ENCODE measurements around the gene PHACTR3.

The PHACTR3 gene

DNA sequence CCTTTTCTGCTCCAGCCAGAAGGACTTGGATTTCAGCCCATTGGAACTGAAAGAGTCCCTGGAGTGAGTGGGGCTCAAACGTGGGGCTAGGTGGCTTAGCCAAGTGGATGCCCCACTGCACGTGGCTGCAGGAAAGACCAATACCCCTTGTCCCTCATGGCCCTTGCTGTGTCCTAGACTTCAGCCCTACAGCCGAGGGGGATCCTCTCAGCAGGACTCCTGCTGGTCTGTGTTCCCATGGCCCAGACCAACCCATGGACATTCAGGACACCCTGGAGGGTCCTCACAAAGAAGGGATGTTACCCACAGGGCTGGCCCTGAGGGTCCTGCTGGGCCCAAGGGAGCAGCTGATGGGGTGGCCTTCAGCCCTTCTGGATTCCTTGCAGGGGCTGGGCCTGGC lies 30.0 kb upstream of the PHACTR3 start:
- no peak for DNase-seq (ENCODE audit: low read depth in 2 of 2)

DNA sequence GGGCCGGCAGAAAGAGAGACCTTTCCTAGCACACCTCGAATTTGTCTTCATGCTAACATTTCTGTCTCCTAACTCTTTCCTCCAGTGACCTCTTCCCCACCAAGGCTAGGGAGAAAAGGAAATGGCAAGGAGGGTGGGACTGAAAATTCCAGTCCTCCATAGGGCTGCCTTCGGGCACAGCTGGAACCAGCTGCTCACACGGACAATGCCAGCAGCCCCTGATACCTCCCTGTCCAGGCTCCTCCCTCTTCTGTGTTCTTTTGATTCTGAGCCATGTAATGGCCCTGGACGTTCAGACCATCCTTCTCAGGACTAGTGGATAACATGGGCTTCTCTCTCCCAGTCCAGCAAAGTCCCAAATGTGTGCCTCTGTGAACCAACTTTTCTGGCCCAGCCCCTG lies 29.1 kb upstream of the PHACTR3 start:
- no peak for DNase-seq (ENCODE audit: low read depth in 2 of 2)

DNA sequence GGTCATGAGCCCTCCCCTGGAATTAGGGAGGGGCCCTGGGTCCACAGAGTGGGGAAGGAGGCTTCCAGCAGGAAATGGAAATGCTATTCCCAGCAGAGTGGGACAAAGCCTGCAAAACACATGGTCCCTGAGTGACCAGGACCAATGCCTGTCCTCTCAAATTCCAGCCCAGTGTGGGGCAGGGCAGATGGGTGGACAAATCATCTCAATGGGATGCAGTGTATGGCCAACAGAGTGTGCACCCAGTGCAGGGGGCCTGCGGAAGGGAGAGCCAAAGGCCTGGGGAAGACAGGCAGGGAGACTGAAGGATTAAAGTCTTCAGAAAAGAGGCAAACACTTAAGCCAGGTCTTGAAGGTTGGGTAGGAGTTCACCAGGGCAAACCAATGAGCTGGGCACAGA lies 28.7 kb upstream of the PHACTR3 start:
- no peak for DNase-seq (ENCODE audit: low read depth in 2 of 2)

DNA sequence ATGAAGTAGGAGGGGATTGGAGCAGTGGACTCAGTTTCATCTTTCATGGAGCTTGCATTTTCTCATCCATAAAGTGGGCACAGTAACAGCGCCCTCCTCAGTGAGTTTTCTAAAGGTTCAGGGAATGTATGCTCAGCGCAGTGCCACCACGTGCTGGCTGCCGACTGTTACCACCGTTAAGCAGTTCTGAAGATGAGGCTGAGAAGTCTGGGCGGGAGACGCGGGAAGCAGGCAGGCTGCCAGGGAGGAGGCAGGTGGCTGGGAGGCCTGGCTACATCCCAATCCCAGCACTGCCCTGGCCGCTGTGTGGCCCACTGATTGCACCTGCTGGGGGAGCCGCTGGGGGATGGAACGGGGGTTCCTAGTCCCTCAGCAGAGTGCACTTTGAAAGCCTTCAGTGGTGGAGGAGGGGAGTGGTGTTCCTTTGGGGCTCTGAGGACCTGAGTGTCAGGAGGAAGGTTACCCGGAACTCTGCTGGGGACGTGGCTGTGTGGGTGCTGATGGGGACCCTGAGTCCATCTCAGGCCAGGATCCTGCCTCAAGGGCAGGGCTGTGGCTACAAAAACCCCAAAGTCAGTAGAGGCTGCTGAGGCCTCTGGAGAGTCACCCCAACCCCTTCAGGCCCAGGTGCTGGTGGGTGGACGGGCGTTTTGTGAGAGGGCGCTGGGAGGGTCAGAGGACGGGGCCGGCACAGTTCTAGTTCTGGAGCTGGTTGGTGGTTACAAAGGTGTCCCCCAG lies 28.0 kb upstream of the PHACTR3 start:
- no peak for DNase-seq (ENCODE audit: low read depth in 2 of 2)

DNA sequence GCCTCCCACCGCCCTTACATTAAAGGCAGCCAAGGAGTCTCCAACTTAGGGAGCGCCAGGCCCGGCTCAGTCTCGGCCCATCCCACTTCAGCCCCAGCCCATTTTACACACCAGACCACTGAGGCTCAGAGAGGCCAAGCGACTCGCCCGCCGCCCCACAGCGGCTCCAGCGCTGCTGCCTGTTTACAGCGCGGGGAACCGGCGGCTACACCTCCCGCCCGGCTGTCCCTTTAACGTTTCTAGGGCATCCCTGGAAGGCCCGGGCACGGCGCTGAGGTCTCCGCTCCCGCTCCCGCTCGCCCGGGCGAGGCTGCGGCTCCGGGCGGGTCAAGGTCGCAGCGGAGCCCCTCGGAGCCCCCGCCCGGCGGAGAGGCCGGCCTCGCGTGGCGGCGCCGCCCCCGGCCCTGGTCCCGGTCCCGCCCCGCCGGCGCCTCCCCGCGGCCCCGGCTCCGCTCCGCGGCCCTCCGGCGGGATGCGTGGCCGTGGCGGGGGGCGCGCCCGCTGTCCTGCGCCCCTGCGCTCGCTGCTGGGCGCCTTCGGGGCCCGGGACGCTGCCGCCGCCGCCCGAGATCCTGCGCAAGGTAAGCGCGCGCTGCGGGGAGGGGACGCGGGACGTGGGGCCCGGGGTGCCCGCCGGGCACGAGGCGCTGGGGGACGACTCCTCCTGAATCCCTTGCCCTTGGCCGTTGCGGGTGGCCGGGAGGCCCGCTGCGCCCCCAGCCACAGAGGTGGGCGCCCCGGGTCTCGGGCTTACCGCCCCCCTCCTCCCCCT lies 27.1 kb upstream of the PHACTR3 start:
- DNase-seq (ENCODE audit: low read depth in 2 of 2), result no peak

DNA sequence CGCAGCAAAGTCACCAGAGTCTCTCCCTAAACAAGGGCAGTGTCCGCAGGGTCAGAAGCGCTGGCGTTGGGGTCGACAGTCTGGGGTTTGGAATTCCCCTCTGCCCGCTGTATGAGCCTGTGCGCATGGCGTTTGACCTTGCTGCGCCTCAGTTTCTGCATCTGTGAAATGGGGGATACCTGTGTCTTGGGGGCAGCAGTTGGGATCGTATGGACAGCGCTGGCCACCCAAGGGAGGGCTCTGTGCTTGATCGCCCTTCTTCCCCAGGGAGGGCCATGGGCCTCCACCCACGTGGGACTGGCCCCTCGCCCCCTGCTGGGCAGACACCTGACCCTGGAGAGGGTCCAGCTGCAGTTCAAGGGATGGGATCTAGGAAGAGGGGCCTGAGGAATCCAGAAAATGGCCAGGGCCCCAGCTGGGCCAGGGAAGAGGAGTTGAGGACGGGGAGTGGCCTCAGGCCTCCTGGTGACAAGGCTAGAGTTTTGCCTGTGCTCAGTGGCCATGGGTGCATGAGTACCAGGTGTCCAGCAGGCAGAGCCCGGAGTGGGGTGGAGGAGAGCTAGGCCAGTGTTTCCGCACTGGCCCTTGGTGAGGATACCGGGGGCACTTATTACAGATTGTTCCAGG lies 26.4 kb upstream of the PHACTR3 start:
- DNase-seq (ENCODE audit: low read depth in 2 of 2), result no peak

DNA sequence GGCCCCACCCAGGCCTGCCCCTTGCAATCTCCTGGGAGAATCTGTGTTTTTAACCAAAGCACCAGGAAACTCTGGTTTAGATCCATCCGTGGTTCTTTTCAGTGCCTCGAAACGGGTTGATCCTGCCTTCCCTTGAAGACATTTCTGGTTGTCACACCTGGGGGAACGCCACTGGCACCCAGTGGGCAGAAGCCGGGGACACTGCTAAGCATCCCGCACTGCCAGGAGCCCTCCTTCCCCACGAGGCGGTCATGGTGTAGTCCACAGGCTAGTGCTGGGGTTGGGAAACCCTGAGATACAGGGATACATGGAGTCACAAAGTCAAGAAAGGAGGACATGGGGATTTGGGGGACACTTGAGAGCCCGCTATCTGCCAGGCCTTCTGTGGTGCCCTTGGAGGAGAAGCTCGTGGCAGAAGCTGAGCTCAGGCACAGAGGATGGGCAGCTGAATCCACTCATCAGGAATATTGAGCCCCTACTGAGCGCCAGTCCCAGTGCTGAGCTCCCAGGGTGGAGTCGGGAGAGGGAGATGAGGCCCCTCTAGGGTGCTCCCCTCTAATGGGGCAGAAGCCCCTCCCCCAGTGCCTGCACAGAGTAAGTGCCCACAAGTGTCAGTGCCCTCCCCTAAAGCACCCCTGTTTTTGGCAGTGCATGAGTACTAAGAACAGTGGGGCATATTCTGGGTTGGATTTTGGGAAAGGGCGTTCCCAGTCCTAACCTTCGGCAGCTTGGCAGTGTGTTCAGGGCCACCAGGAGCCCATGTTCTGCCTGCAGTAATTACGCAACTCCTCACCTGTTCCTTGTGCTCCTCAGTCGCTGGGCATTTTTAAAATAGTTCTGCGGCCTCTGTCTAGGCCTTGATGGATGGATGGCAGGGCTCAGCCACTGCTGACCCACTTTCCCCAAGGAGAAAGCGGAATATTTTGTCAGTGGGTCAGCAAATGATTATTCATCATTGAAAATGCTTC lies 25.6 kb upstream of the PHACTR3 start:
- DNase-seq (ENCODE audit: low read depth in 2 of 2), result no peak

DNA sequence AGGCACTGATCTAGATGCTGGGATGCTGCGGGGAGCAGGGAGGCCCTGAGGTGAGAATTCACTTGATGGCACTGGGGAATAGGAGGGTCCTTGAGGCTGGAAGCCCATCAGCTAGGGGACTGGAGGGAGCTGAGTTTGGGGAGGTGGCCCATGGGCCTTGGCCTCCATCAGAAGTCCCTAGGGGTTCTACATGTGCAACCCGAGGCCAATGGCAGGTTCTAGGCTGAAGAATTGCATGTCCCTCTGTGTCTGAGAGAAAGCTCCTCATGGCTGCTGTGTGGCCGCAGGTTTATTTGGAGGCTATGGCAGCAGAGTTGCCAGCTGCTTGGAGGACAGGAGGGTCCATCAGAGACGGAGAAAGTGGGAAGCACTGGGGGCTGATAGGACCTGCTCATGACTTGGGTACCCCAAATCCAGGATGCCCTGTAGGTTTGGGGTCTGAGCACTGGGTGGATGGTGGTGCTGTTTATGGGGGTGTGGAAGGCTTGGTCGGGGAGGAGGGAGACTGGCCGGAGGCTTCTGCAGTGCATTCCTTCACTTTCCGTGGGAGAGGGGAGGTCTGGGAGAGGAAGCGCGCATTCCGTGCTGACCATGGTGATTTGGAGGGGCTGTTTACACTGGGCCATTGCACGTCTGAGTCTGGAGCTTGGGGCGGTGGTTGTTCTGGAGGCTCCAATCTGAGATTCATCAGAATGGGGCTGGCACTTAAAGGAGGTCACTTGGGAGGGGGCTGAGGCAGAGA lies 24.8 kb upstream of the PHACTR3 start:
- no peak for DNase-seq (ENCODE audit: low read depth in 2 of 2)

DNA sequence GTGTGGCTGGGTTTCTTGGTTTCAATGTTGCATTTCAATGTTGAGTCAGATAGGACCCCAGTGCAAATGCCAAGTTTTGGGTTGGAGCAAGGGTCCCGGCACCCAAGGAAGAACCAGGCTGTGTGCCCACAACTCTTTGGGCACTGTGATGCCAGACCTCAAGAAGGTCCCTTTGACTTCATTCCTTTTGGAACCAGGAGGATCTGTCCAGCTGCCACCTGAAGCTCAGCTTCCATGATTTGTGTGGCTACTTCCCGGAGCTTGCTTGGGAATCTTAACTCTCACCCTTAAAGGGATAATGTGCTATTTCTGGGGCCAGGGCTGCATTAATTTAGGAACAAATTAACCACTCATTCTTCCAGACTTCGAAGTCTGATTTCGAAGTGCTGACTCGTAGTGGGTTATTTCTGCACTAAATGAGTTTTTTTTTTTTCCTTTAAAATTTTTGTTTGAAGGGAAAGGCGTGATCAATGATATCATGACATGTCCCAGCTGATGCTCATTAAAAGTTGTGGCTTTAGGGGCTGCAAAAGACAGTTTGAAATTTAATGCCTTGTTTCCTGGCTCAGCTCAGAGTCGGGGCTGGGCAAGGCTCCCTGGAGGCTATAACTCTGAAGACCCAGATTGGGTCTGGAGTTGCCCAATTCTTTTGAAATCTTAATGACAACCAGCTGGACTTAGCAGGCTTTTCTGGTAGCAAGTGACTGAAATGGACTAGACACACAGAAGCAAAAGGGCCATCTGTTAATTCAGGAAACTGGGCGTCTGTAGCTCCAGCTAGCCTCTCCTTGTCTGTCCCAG lies 24.0 kb upstream of the PHACTR3 start:
- no peak for DNase-seq (ENCODE audit: low read depth in 2 of 2)

DNA sequence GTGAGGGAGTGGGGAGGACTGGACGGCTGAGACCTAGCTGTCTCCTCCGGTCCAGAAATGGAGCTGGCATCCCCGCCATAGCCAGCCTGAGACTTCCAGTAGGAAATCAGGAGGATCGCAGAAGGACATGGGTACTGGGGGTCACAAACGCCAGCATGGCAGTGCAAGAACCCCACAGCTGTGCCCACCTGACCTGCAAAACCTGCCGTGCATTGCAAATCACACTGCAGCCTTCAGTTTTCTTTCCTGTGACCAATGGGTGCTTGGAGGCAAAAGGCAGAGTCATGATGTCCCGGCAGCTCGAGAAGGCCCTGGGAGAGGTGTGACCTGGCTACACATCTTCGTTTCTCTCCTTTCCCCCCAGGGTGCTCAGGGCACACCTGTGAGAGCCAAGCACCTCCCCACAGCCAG lies 23.3 kb upstream of the PHACTR3 start:
- DNase-seq (ENCODE audit: low read depth in 2 of 2), result no peak

DNA sequence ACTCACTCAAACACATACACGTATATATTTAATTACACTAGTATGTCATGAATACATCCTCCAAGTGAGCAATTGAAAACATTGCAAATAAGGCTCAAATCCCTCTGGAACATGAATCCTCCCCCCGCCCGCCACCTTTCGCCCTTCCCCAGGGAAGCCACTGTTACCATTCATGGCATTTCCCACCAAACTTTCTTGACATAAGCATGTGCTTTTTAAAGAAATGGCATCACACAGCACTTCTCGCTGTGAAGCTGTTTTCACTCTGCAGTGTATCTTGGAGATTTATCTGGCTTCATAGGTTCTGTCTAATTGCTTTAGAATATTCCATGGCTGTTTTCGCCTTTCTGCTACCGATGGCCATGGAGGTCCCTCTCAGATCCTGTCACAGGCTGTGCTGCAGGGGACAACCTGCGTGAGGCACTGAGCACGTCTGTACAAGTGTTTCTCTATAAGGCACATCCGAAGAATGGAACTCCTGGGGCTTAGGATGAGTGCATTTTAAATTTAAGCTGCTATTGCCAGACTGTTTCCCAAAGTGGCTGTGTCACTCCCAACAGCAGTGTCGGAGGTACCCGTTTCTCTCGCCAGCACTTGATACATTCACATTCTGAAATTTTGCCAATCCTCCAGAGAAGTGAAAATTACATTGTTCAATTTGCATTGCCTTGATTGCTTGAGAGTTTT lies 22.2 kb upstream of the PHACTR3 start:
- DNase-seq (ENCODE audit: low read depth in 2 of 2), result no peak

DNA sequence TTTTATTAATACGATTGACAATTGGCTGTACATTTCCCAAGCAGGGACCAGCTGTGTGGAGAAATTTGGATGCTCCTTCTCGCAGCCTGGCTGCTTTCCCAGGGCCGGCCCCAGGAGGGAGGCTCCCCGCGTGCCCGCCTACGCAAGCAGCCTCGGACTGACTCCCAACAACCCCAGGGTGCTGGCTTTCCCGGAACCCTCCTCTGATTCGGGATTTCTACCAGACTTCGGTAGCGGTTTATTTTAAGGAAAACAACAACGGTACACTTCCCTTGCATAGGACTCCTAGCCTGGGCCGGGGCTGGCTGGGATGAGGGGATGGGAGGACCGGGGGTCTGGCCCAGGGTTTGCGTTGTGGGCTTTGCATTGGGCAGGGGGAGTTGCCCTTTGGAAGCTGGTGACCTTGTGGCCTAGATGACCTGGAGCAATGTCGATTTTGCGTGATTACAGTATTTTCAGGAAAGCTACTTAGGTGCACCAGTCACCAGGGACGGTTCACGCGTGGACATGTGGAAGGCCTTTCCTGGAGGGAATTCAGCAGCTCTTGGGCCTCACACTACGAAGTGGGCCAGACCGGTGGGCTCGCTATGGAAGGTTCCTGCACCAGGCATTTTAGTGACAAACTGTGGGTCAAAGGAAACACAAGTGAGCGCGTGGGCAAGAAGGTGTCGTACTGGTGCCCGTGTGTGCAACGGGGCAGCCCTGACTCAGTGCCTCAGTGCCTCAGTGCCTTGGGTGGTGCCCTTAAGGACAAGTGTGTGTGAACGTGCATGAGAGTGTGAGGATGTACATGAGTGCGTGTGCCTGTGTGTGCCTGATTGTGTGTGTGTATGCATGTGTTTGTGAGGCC lies 20.7 kb upstream of the PHACTR3 start:
- no peak for DNase-seq (ENCODE audit: low read depth in 2 of 2)

DNA sequence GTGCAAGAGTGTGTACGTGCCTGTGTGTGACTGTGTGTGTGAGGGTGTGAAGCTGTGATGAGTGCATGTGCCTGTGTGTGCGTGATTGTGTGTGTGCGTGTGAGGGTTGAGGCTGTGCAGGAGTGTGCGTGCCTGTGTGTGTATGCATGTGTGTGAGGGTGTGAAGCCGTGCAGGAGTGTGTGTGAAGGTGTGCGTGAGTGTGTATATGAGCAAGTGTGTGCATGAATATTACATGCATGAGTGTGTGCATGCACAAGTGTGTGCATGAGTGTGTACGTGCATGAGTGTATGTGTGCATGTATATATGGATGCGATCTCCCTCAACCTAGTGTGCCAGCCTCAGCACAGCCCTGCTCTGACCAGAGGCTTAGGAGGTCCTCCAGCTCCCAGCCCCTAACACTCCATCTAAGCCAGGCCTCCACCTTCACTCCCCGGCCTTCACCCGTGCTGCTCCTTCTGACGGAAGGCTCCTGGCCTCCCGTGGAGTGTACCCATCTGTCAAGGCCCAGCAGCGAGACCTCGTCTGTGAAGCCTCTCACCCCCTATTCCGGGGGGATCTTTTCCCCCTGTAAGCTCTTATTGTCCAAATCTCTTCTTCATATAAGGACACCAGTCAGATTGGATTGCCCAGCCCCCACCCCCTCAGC lies 19.9 kb upstream of the PHACTR3 start:
- DNase-seq (ENCODE audit: low read depth in 2 of 2), result no peak

DNA sequence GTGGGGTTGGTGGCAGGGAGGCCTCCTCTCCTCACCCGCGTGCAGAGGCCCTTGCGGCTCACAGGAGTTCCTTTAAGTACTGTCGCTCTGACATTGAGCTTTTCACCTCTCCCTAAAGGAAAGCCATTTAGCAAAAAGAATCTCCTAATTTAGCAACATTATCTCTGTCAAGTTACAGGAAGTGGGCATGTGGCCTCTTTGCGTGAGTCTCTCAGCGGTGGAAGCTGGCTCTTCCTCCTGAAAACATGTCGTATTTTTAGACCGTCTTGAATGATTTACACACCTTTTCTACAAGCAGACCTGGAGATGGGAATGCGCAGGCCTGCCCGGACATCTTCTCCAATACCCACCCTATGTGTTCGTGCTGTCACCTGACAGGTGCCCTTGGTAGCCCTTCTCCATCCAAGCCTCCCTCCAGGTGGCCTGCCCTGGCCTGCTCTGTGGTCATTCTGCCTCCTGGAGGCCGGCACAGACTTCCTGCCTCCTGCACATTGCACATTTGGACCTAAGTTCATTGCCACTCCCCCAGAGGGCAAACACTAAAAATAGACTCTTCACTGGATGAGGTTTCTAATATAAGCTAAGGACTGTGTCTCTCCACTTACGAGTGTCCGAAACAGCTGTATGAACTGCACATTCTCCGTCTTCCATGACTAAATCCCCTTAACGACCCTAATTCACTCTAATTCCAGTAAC lies 18.5 kb upstream of the PHACTR3 start:
- DNase-seq (ENCODE audit: low read depth in 2 of 2), result no peak

DNA sequence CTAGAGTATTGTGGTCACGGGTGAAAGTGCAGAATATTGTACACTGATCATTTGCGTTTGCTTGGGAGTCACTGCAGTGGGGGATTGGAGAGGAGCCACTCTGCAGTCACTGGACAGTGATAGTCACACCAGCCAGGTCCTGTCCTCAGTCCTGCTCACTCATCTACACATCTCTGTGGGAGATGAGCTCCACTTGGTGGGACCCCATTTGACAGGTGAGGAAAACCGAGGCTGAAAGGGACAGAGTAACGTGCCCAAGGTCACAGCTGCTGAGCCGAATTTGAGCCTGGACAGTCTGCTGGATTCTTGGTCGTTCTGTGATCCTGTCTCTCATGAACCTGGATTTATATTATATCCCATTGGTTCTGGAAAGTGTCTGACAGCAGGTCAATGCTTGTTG lies 17.7 kb upstream of the PHACTR3 start:
- no peak for DNase-seq (ENCODE audit: low read depth in 2 of 2)

DNA sequence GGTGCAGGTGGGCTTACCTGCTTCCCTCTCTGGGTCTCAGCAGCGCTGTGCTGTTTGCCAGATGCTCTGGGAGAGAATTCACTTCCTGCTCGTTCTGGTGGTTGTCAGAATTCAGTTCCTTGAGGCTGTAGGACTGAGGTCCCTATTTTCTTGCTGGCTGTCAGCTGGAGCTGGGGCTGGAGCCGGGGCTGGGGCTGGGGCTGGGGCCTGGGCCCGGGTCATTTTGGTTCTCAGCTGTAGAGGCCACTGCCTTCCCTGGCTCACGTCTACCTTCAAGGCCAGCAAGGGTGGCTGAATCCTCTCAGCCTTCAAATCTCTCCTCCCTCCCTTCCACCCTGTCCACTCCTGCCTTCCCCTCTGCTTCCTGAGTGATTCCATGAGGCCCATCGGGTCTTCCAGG lies 16.8 kb upstream of the PHACTR3 start:
- DNase-seq (ENCODE audit: low read depth in 2 of 2), result no peak

DNA sequence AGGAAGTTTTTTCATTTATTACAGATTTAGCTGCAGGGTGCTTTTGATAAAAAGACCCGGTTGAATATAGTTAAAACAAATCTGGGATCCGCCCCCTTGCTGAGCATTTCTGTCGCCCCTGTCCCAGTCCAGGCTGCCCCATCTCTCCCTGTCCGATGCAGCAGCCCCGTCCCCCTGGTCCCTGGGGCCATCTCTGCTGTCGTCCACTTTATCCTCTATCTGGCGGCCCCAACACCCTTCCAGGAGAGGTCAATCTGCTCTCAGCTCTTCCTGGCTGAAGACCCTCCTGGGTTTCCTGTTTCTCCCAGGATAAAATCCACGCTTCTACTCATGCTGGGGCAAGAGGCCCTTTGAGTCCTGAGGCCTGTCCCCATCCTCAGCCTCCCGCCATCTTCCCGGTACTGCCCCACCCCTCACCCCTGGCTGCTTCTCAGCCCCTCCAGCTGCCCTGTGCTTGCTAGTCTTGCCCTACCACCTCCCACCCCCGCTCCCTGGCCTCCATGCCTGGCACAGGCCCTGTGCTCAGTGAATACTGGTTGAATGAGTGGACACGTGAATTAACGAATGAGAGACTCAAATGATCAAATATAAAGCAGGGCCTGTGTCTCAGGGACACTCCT lies 16.0 kb upstream of the PHACTR3 start:
- no peak for DNase-seq (ENCODE audit: low read depth in 2 of 2)

All from stimulated activated CD4-positive, alpha-beta T cell treated with anti-CD3 and anti-CD28 coated beads, Interleukin-4, amount 100 ng/mL, for 48 hours (primary cell).